KMS-11 (cell line): Measurements from ENCODE around the gene OPRL1.

Experiments used
- H2AFZ ChIP-seq: fragments of 200-600 bp; sonication (generic); 2 replicates; pipeline ENCODE4 v1.6.1; 2016; ENCODE audit warnings: antibody characterized with exemption, mixed run types, low read depth
- H3K27ac ChIP-seq: fragments of 200-600 bp; sonication (generic); 2 replicates; pipeline ENCODE4 v1.6.1; 2016; ENCODE audit warnings: mild to moderate bottlenecking, mixed run types
- H3K27me3 ChIP-seq: fragments of 200-600 bp; sonication (generic); 2 replicates; pipeline ENCODE4 v1.6.1; 2017; ENCODE audit warnings: mild to moderate bottlenecking, low read depth, mixed run types, moderate library complexity; ENCODE audit not compliant: insufficient read depth
- H3K36me3 ChIP-seq: fragments of 200-600 bp; sonication (generic); 2 replicates; pipeline ENCODE4 v1.6.1; 2017; ENCODE audit warnings: mild to moderate bottlenecking, mixed run types; ENCODE audit not compliant: insufficient read depth
- H3K4me1 ChIP-seq: fragments of 200-600 bp; sonication (generic); 2 replicates; pipeline ENCODE4 v1.6.1; 2016; ENCODE audit warnings: mild to moderate bottlenecking, low read depth, mixed run types; ENCODE audit not compliant: poor library complexity, severe bottlenecking
- H3K4me2 ChIP-seq: fragments of 200-600 bp; sonication (generic); 2 replicates; pipeline ENCODE4 v1.7.0; 2016; ENCODE audit warnings: mild to moderate bottlenecking, mixed run types
- H3K4me3 ChIP-seq: fragments of 200-600 bp; sonication (generic); IDR thresholded peaks from 2 replicates; pipeline ENCODE4 v1.6.1; 2017; ENCODE audit warnings: low read depth, low read length, mixed read lengths; ENCODE audit not compliant: insufficient read depth
- H3K79me2 ChIP-seq: fragments of 200-600 bp; sonication (generic); 2 replicates; pipeline ENCODE4 v1.6.1; 2016; ENCODE audit warnings: low read depth, mixed run types; ENCODE audit not compliant: insufficient read depth
- H3K9ac ChIP-seq: fragments of 200-600 bp; sonication (generic); 2 replicates; pipeline ENCODE4 v1.6.1; 2016; ENCODE audit warnings: mild to moderate bottlenecking, mixed run types
- H4K20me1 ChIP-seq: fragments of 200-600 bp; sonication (generic); 2 replicates; pipeline ENCODE4 v1.6.1; 2016; ENCODE audit warnings: mild to moderate bottlenecking, mixed run types; ENCODE audit not compliant: insufficient read depth
- CTCF ChIP-seq: fragments of 200-600 bp; sonication (generic); conservative IDR thresholded peaks from 2 replicates; pipeline ENCODE4 v1.6.1; 2017; ENCODE audit warnings: low read depth, mild to moderate bottlenecking, antibody characterized with exemption, low read length, moderate library complexity, mixed read lengths

OPRL1 gene

GRCh38 chr20:64052326-64052722, 27.6 kb upstream of the OPRL1 start:
- no peak overlapping the region for H3K4me2 ChIP-seq
- H3K27ac ChIP-seq, result no peak overlapping the region
- no peaks in the 10 kb centered on the region for H3K36me3 ChIP-seq
- no peak overlapping the region for H3K9ac ChIP-seq
- no peak for TF ChIP-seq CTCF
- H3K27me3 ChIP-seq, result peaks cover 49% of the 10 kb centered on the region
- no peak overlapping the region for H2AFZ ChIP-seq
- no peaks in the 10 kb centered on the region for H4K20me1 ChIP-seq
- H3K79me2 ChIP-seq, result no peaks in the 10 kb centered on the region
- peaks cover 24% of the 10 kb centered on the region for H3K4me1 ChIP-seq
- no peak overlapping the region for H3K4me3 ChIP-seq

GRCh38 chr20:64052987-64053840, 26.7 kb upstream of the OPRL1 start:
- H3K79me2 ChIP-seq, result no peaks in the 10 kb centered on the region
- H3K4me1 ChIP-seq, result peaks cover 33% of the 10 kb centered on the region
- H2AFZ ChIP-seq, result no peak overlapping the region
- no peaks in the 10 kb centered on the region for H4K20me1 ChIP-seq
- no peak for TF ChIP-seq CTCF
- no peak overlapping the region for H3K9ac ChIP-seq
- H3K4me3 ChIP-seq, result no peak overlapping the region
- H3K27me3 ChIP-seq, result peaks cover 43% of the 10 kb centered on the region
- no peak overlapping the region for H3K4me2 ChIP-seq
- H3K27ac ChIP-seq, result no peak overlapping the region
- no peaks in the 10 kb centered on the region for H3K36me3 ChIP-seq

DNA sequence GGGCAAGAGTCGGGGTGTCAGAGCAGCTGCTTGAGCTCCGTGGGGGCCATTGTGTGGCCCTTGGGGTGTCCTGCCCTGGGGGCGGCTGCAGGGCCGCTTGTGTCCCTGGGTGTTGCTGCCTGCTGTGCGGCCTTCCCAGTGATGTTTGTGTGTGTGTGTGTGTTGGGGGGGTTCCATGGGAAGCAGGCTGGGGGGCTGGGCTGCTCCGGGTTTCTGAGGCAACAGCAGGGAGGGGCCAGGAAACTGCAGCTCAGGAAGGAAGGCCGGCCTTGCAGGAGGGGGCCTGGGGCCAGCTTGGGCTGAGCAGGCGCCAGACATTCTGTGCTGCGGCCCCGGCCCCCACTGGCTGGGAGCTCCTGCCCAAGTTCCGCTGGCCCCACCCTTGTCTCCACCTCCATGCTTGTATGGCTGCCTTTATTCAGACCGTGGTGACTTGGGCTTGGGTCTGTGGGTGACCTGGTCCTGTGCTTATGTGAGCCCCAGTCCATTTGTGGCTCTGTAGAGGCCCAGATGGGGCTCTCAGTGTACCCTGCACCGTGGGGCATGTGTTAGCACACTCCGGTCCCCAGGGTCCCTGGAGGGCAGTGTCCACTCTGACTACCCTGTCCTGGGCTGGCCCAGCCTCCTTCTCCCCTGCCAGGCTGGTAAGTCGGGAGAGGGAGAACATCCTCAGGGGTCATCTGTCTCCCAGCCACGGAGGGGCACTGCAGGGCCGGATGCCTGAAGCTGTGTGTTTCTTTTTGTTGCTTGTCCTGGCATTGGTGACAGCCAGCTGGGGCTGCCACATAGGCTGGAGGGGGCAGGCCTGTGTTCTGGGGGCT, 25.8 kb upstream of the OPRL1 start:
- TF ChIP-seq CTCF, result no peak
- Histone ChIP-seq H3K36me3 (no peaks in the 10 kb centered on the region), H3K9ac (no peak overlapping the region), H3K27me3 (peaks cover 43% of the 10 kb centered on the region), H3K4me2 (no peak overlapping the region), H3K4me3 (no peak overlapping the region), H3K79me2 (no peaks in the 10 kb centered on the region), H2AFZ (no peak overlapping the region), H3K4me1 (peaks cover 34% of the 10 kb centered on the region), H4K20me1 (no peaks in the 10 kb centered on the region), H3K27ac (no peak overlapping the region)

DNA sequence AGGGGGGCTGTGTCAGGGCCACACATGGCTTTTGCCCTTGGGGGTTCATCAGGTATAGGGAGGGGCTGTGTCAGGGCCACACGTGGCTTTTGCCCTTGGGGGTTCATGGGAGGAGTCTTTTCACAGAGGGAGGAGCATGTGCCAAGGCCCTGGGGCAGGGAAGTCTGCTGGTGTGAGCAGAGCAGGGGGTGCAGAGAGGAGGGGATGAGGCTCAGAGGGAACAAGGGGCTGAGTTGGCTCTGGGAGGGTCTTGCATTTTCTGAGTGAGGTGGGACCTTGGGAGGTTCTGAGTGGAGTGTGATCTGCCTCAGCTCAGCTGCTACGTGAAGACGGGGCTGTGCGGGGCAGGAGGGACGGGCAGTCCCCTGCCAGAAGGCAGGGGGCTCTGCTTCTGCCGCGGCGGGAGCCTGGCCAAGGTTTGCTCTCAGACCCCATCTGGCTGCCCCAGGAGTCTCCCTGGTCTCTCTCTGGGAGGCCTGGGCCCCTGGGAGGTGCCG, 24.4 kb upstream of the OPRL1 start:
- no peak for TF ChIP-seq CTCF
- Histone ChIP-seq H3K36me3 (no peaks in the 10 kb centered on the region), H3K79me2 (no peaks in the 10 kb centered on the region), H3K4me3 (no peak overlapping the region), H3K4me2 (no peak overlapping the region), H3K4me1 (peaks cover 34% of the 10 kb centered on the region), H4K20me1 (no peaks in the 10 kb centered on the region), H3K27me3 (peaks cover 45% of the 10 kb centered on the region), H3K9ac (no peak overlapping the region), H2AFZ (no peak overlapping the region), H3K27ac (no peak overlapping the region)
